Nephron (organoid): ENCODE results near the gene LHX4.
A peak's percentile ranks its signal among the peaks of the same experiment; 100 is the strongest.

Experiments
- H3K27ac Mint-ChIP-seq, 3 experiments: 2 replicates each; pipeline ENCODE4 v1.8.0; 2020; ENCODE audit warnings: mixed read lengths in 3 of 3, mild to moderate bottlenecking in 2 of 3, moderate library complexity in 1 of 3
- H3K27me3 Mint-ChIP-seq: 2 replicates; pipeline ENCODE4 v1.8.0; 2021; ENCODE audit warnings: low read depth, mild to moderate bottlenecking, moderate library complexity, mixed read lengths
- H3K36me3 Mint-ChIP-seq: 2 replicates; pipeline ENCODE4 v1.8.0; 2020; ENCODE audit warnings: low read depth, mixed read lengths
- H3K4me1 Mint-ChIP-seq: 2 replicates; pipeline ENCODE4 v1.8.0; 2020; ENCODE audit warnings: mixed read lengths
- H3K4me3 Mint-ChIP-seq, 3 experiments: 2 replicates each; pipeline ENCODE4 v1.8.0; 2020; ENCODE audit warnings: mild to moderate bottlenecking in 3 of 3, mixed read lengths in 3 of 3, moderate library complexity in 2 of 3
- H3K9me3 Mint-ChIP-seq: 2 replicates; pipeline ENCODE4 v1.8.0; 2020; ENCODE audit warnings: mixed read lengths
- CTCF ChIP-seq, 3 experiments: fragments of 200-600 bp; sonication (generic); IDR thresholded peaks; one replicate each; pipeline ENCODE4 v1.5.0; 2021; ENCODE audit warnings: antibody characterized with exemption in 3 of 3; ENCODE audit not compliant: unreplicated experiment in 3 of 3

The LHX4 gene

GRCh38 chr1:180184041-180184440 lies 46.0 kb upstream of the LHX4 start:
- Mint-ChIP-seq H3K36me3 (peaks cover 12% of the 10 kb centered on the region), H3K4me1 (no peaks in the 10 kb centered on the region), H3K27ac (no peak overlapping the region), H3K4me3 (no peak overlapping the region), H3K27me3 (no peaks in the 10 kb centered on the region), H3K9me3 (no peaks in the 10 kb centered on the region)
- no peak for TF ChIP-seq CTCF (IDR thresholded peaks at IDR 0.05; ENCODE audit: unreplicated experiment in 3 of 3)

GRCh38 chr1:180185281-180185680 lies 44.8 kb upstream of the LHX4 start:
- H3K4me1 Mint-ChIP-seq: no peaks in the 10 kb centered on the region
- H3K27me3 Mint-ChIP-seq: no peaks in the 10 kb centered on the region
- H3K9me3 Mint-ChIP-seq: no peaks in the 10 kb centered on the region
- H3K27ac Mint-ChIP-seq: no peak overlapping the region
- H3K36me3 Mint-ChIP-seq: peaks cover 16% of the 10 kb centered on the region
- H3K4me3 Mint-ChIP-seq: no peak overlapping the region
- TF ChIP-seq CTCF (IDR thresholded peaks at IDR 0.05; ENCODE audit: unreplicated experiment in 3 of 3): no peak

GRCh38 chr1:180185971-180186645 lies 44.0 kb upstream of the LHX4 start:
- Mint-ChIP-seq H3K27me3 (no peaks in the 10 kb centered on the region), H3K27ac (no peak overlapping the region), H3K4me1 (no peaks in the 10 kb centered on the region), H3K4me3 (no peak overlapping the region), H3K9me3 (no peaks in the 10 kb centered on the region), H3K36me3 (peaks cover 19% of the 10 kb centered on the region)
- no peak for TF ChIP-seq CTCF (IDR thresholded peaks at IDR 0.05; ENCODE audit: unreplicated experiment in 3 of 3)

- Mint-ChIP-seq H3K4me3 (no peak overlapping the region), H3K27me3 (no peaks in the 10 kb centered on the region), H3K36me3 (peaks cover 26% of the 10 kb centered on the region), H3K4me1 (no peaks in the 10 kb centered on the region), H3K9me3 (no peaks in the 10 kb centered on the region), H3K27ac (no peak overlapping the region)
- TF ChIP-seq CTCF (IDR thresholded peaks at IDR 0.05; ENCODE audit: unreplicated experiment in 3 of 3): no peak
Measured at GRCh38 chr1:180186831-180187230, 43.2 kb upstream of the LHX4 start.

- no peak overlapping the region for H3K4me3 Mint-ChIP-seq
- H3K36me3 Mint-ChIP-seq: peaks cover 34% of the 10 kb centered on the region
- H3K4me1 Mint-ChIP-seq: no peaks in the 10 kb centered on the region
- no peak overlapping the region for H3K27ac Mint-ChIP-seq
- H3K27me3 Mint-ChIP-seq: no peaks in the 10 kb centered on the region
- no peaks in the 10 kb centered on the region for H3K9me3 Mint-ChIP-seq
- TF ChIP-seq CTCF (IDR thresholded peaks at IDR 0.05; ENCODE audit: unreplicated experiment in 3 of 3): no peak
Measured at GRCh38 chr1:180187626-180188025, 42.4 kb upstream of the LHX4 start.

- peak; percentile 75 to 91 (median 82) for TF ChIP-seq CTCF (IDR thresholded peaks at IDR 0.05; ENCODE audit: unreplicated experiment in 3 of 3)
- Mint-ChIP-seq H3K27me3 (no peaks in the 10 kb centered on the region), H3K4me1 (no peaks in the 10 kb centered on the region), H3K36me3 (peaks cover 39% of the 10 kb centered on the region), H3K9me3 (no peaks in the 10 kb centered on the region), H3K27ac (no peak overlapping the region), H3K4me3 (no peak overlapping the region)
Measured at GRCh38 chr1:180188091-180188506, 42.0 kb upstream of the LHX4 start.
